ENCODE measurements around the gene IGF2BP2. TPM values are rescaled to one million over a fixed set of nuclear protein-coding genes. Genes with fewer than 3 reads are reported as not detected.

Gene IGF2BP2
- total RNA-seq, 1 experiment from 2014 or later = 97.8 TPM

DNA sequence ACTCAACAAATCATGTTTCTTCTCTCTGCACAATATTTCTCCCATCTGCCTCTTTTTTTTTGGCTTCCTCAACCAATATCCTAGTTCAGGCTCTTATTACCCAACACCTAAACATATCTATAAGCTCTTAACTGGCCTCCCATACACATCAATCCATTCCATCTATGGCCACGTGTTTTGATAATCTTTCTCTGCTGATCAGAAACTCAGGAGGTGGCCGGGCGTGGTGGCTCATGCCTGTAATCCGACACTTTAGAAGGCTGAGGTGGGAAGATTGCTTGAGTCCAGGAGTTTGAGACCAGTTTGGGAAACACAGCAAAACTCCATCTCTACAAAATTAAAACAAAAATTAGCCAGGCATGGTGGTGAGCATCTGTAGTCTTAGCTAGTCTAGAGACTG, 68.4 kb downstream of the IGF2BP2 start:
- TF ChIP-seq POLR2AphosphoS5 (IDR thresholded peaks at IDR 0.05; ENCODE audit: low read depth, low read length) (no peak), SIN3A (IDR thresholded peaks at IDR 0.05; ENCODE audit: borderline replicate concordance, insufficient read depth, low read depth, low read length) (no peak), TCF7L2 (IDR thresholded peaks at IDR 0.05; ENCODE audit: low read depth, low read length) (no peak)
- TF ChIP-seq, protein P1, sequence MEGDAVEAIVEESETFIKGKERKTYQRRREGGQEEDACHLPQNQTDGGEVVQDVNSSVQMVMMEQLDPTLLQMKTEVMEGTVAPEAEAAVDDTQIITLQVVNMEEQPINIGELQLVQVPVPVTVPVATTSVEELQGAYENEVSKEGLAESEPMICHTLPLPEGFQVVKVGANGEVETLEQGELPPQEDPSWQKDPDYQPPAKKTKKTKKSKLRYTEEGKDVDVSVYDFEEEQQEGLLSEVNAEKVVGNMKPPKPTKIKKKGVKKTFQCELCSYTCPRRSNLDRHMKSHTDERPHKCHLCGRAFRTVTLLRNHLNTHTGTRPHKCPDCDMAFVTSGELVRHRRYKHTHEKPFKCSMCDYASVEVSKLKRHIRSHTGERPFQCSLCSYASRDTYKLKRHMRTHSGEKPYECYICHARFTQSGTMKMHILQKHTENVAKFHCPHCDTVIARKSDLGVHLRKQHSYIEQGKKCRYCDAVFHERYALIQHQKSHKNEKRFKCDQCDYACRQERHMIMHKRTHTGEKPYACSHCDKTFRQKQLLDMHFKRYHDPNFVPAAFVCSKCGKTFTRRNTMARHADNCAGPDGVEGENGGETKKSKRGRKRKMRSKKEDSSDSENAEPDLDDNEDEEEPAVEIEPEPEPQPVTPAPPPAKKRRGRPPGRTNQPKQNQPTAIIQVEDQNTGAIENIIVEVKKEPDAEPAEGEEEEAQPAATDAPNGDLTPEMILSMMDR (IDR thresholded peaks at IDR 0.05) = no peak
- TF ChIP-seq, protein P2, sequence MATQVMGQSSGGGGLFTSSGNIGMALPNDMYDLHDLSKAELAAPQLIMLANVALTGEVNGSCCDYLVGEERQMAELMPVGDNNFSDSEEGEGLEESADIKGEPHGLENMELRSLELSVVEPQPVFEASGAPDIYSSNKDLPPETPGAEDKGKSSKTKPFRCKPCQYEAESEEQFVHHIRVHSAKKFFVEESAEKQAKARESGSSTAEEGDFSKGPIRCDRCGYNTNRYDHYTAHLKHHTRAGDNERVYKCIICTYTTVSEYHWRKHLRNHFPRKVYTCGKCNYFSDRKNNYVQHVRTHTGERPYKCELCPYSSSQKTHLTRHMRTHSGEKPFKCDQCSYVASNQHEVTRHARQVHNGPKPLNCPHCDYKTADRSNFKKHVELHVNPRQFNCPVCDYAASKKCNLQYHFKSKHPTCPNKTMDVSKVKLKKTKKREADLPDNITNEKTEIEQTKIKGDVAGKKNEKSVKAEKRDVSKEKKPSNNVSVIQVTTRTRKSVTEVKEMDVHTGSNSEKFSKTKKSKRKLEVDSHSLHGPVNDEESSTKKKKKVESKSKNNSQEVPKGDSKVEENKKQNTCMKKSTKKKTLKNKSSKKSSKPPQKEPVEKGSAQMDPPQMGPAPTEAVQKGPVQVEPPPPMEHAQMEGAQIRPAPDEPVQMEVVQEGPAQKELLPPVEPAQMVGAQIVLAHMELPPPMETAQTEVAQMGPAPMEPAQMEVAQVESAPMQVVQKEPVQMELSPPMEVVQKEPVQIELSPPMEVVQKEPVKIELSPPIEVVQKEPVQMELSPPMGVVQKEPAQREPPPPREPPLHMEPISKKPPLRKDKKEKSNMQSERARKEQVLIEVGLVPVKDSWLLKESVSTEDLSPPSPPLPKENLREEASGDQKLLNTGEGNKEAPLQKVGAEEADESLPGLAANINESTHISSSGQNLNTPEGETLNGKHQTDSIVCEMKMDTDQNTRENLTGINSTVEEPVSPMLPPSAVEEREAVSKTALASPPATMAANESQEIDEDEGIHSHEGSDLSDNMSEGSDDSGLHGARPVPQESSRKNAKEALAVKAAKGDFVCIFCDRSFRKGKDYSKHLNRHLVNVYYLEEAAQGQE (IDR thresholded peaks at IDR 0.05; ENCODE audit: insufficient read depth in 1 of 2, low read depth in 2 of 2, low read length in 1 of 2) = no peak
- H3K27me3 ChIP-seq (ENCODE audit: control insufficient read depth, insufficient read depth, low read length) = no peaks in the 10 kb centered on the region
- CTCF ChIA-PET = no interaction called here
- peaks cover 32% of the 10 kb centered on the region for H3K4me1 ChIP-seq (ENCODE audit: control insufficient read depth, insufficient read depth, low read length)
- H3K36me3 ChIP-seq (ENCODE audit: control insufficient read depth, insufficient read depth, low read length) = no peaks in the 10 kb centered on the region
- POLR2A ChIA-PET = no interaction called here
- in situ Hi-C loops (cut with HindIII; ENCODE audit: low pct_unique_long_range_greater_than_20kb, low sequenced_read_pairs) = no loop called here
- intact Hi-C loops (cut with micrococcal nuclease; ENCODE audit: unreplicated experiment) = no loop called here
- no peaks in the 10 kb centered on the region for H3K9me3 ChIP-seq (ENCODE audit: control insufficient read depth, insufficient read depth, low read depth, low read length)
- ATAC-seq (no peak), DNase-seq (ENCODE audit: low read depth, low spot score) (no peak)
- no TSS peak for BruUV-seq (replicated peaks)
- no peak overlapping the region for H3K27ac ChIP-seq (ENCODE audit: low read length)
- no peak overlapping the region for H3K4me3 ChIP-seq (ENCODE audit: low read depth in 2 of 2, low read length in 2 of 2)

DNA sequence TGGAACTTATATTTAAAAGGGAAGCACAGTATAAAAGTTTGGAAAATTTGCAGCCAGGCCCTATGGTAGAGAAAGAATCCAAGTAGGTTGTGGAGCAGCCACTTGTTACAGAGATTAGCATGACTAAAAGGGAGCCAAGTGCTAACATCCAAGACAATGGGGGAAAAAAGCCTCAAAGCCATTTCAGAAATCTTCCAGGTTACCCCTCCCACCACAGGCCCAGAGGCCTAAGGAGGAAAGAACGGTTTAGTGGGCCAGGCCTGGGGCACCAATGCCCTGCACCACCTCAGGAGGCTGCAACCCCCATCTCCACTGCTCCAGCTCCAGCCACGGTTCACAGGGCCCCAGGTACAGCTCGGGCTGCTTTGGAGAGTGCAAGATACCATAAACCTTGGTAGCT, 69.9 kb downstream of the IGF2BP2 start:
- no peak overlapping the region for H3K27ac ChIP-seq (ENCODE audit: low read length)
- peaks cover 21% of the 10 kb centered on the region for H3K4me1 ChIP-seq (ENCODE audit: control insufficient read depth, insufficient read depth, low read length)
- intact Hi-C loops (cut with micrococcal nuclease; ENCODE audit: unreplicated experiment) (no loop called here), in situ Hi-C loops (cut with HindIII; ENCODE audit: low pct_unique_long_range_greater_than_20kb, low sequenced_read_pairs) (no loop called here)
- H3K27me3 ChIP-seq (ENCODE audit: control insufficient read depth, insufficient read depth, low read length) = no peaks in the 10 kb centered on the region
- DNase-seq (ENCODE audit: low read depth, low spot score) (no peak), ATAC-seq (no peak)
- H3K36me3 ChIP-seq (ENCODE audit: control insufficient read depth, insufficient read depth, low read length) = no peaks in the 10 kb centered on the region
- H3K4me3 ChIP-seq (ENCODE audit: low read depth in 2 of 2, low read length in 2 of 2) = no peak overlapping the region
- BruUV-seq (replicated peaks) = no TSS peak
- ChIA-PET CTCF (interaction anchor here (0.6 kb wide), 1 partner anchor 20 kb away, joined by 3 read pairs; no protein-coding TSS in a partner anchor), POLR2A (no interaction called here)
- no peak for TF ChIP-seq POLR2AphosphoS5 (IDR thresholded peaks at IDR 0.05; ENCODE audit: low read depth, low read length)
- no peak for TF ChIP-seq SIN3A (IDR thresholded peaks at IDR 0.05; ENCODE audit: borderline replicate concordance, insufficient read depth, low read depth, low read length)
- TF ChIP-seq, protein P2 (IDR thresholded peaks at IDR 0.05; ENCODE audit: insufficient read depth in 1 of 2, low read depth in 2 of 2, low read length in 1 of 2) = no peak
- no peak for TF ChIP-seq TCF7L2 (IDR thresholded peaks at IDR 0.05; ENCODE audit: low read depth, low read length)
- TF ChIP-seq, protein P1 (IDR thresholded peaks at IDR 0.05) = no peak
- H3K9me3 ChIP-seq (ENCODE audit: control insufficient read depth, insufficient read depth, low read depth, low read length) = no peaks in the 10 kb centered on the region
